ENCODE measurements around the gene RASL11B. TPM values are rescaled to one million over a fixed set of nuclear protein-coding genes. Genes with fewer than 3 reads are reported as not detected.

The RASL11B gene
- total RNA-seq, 3 donors from 2014 or later, result 0.26 to 0.76 (median 0.60) TPM

DNA sequence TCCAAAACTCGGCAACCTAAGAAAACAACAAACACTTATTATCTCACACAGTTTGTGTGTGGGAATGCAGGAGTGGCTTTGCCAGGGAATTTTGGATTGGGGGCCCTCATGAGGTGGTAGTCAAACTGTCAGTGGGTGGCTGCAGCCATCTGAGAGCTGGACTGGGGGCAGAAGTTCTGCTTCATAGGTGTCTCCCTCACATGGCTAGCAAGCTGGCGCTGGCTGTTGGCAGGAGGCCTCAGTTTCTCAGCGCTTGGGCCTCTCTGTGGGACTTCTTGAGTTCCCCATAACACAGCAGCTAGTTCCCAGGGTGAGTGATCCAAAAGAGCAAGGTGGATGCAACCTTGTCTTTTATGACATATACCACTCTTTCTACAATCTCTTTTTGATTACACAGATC, 26.0 kb upstream of the RASL11B start:
- intact Hi-C loops (cut with DNase I, micrococcal nuclease), result no loop called here
- Histone ChIP-seq H3K9me3 (no peaks in the 10 kb centered on the region), H3K4me1 (ENCODE audit: low read depth) (no peaks in the 10 kb centered on the region), H3K36me3 (ENCODE audit: low read depth) (no peaks in the 10 kb centered on the region), H3K4me3 (no peak overlapping the region)
- ATAC-seq, result no peak
- no peak for DNase-seq
- TF ChIP-seq, protein P1, sequence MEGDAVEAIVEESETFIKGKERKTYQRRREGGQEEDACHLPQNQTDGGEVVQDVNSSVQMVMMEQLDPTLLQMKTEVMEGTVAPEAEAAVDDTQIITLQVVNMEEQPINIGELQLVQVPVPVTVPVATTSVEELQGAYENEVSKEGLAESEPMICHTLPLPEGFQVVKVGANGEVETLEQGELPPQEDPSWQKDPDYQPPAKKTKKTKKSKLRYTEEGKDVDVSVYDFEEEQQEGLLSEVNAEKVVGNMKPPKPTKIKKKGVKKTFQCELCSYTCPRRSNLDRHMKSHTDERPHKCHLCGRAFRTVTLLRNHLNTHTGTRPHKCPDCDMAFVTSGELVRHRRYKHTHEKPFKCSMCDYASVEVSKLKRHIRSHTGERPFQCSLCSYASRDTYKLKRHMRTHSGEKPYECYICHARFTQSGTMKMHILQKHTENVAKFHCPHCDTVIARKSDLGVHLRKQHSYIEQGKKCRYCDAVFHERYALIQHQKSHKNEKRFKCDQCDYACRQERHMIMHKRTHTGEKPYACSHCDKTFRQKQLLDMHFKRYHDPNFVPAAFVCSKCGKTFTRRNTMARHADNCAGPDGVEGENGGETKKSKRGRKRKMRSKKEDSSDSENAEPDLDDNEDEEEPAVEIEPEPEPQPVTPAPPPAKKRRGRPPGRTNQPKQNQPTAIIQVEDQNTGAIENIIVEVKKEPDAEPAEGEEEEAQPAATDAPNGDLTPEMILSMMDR (IDR thresholded peaks at IDR 0.05), result no peak

DNA sequence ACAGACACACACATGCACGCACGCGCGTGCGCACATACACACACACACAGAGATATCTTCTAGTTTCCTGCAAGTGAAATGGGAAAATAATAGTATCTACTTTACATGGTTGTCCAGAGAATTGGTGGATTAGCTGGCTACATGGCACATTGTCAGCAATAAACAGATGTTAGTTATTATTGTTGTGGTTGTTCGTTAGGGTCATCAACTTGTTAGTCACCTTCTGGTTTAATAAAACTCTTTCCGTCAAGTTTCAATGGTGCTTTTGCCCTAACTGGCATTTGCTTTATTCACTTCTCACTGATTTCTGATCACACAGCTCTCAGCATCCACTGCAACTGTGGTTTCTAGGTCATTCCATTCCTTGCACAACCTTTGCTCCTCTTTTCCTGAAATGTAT, 25.4 kb upstream of the RASL11B start:
- TF ChIP-seq, protein P1 (IDR thresholded peaks at IDR 0.05), result no peak
- no peak for DNase-seq
- Histone ChIP-seq H3K4me1 (ENCODE audit: low read depth) (no peaks in the 10 kb centered on the region), H3K9me3 (no peaks in the 10 kb centered on the region), H3K36me3 (ENCODE audit: low read depth) (no peaks in the 10 kb centered on the region), H3K4me3 (no peak overlapping the region)
- ATAC-seq, result no peak
- intact Hi-C loops (cut with DNase I, micrococcal nuclease), result no loop called here

DNA sequence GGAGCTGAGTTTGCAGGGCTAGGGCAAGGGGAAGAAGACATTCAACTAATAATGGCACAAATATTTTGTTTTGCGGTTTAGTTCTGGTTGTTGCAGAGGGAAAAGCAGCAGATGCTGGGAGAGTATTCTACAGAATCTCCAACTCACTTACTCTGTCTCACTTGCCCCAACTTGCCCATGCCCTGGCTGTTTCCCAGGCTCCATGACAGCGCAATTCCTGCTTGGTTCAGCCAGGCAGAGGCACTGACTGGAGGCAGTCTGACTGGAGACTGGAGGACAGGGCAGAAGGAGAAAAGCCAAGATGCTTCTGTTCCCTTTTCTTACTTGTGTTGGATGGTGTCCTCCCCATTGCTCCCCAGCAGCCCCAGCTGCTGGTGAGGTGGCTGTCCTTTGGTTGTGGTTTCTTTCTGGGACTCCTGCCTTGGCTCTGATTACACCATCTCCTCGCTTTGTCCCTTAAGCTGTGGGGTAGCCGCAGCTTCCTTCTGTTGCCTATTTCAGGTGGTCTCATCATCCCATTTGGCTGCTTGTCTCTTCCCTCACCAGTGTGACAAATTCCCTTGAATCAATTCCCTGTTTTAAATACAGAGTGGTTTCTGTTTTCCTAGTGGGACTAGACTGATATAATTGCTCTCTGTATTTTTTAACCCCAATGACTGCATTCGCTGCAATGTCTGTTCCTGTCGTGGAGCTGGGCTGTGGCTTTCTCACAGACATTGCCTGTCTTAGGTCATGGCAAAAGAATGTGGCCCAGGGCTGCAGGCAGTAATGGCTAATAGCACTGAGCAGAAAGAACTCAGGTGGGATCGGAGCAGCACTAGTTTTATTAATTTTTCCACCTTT, 24.2 kb upstream of the RASL11B start:
- no peak for DNase-seq
- ATAC-seq, result no peak
- Histone ChIP-seq H3K9me3 (no peaks in the 10 kb centered on the region), H3K36me3 (ENCODE audit: low read depth) (no peaks in the 10 kb centered on the region), H3K4me1 (ENCODE audit: low read depth) (no peaks in the 10 kb centered on the region), H3K4me3 (no peak overlapping the region)
- TF ChIP-seq, protein P1 (IDR thresholded peaks at IDR 0.05), result no peak
- intact Hi-C loops (cut with DNase I, micrococcal nuclease), result no loop called here

DNA sequence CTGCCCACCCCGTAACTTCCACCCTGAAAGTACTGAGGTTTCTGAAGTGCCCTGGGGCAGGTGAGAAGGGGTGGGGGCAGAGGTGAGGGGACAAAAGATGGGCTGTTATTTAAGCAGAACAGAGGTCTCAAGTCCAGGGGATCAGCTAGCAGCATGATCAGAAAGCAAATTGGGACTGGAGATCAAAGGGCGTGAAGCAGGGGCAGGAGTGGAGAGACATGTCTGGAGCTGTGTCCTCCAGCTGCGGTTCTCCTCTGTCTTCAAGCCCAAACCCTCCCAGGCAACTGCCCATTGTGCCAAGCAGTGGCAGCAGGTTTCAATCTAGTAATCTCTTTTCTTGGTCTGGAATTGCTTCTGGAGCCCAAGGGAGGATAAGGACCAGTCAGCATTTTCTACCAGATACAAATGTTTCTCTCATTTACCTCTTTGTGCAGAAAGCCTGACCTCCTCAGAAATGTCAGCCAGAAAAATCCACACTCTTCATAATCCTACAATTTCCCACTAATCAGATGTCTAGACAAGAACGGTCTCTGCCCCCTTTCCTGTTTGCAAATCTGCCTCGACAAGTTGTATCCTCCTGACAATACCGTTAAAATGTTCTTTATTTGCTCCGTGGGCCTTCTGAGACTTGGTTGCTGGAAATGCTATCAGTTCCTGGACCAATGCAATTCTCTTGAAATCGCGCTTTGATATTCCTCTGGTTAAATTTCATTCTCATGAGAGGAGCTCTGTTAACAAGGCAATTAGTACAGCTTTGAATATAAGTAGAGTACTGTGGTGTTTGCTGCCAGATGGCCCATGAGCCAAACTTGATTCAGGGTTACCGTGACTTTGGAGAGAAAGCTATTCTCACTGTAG, 23.2 kb upstream of the RASL11B start:
- TF ChIP-seq, protein P1 (IDR thresholded peaks at IDR 0.05), result no peak
- no peaks in the 10 kb centered on the region for H3K4me1 ChIP-seq (ENCODE audit: low read depth)
- ATAC-seq, result no peak
- H3K36me3 ChIP-seq (ENCODE audit: low read depth), result no peaks in the 10 kb centered on the region
- no peaks in the 10 kb centered on the region for H3K9me3 ChIP-seq
- DNase-seq, result no peak
- intact Hi-C loops (cut with DNase I, micrococcal nuclease), result no loop called here
- H3K4me3 ChIP-seq, result no peak overlapping the region

DNA sequence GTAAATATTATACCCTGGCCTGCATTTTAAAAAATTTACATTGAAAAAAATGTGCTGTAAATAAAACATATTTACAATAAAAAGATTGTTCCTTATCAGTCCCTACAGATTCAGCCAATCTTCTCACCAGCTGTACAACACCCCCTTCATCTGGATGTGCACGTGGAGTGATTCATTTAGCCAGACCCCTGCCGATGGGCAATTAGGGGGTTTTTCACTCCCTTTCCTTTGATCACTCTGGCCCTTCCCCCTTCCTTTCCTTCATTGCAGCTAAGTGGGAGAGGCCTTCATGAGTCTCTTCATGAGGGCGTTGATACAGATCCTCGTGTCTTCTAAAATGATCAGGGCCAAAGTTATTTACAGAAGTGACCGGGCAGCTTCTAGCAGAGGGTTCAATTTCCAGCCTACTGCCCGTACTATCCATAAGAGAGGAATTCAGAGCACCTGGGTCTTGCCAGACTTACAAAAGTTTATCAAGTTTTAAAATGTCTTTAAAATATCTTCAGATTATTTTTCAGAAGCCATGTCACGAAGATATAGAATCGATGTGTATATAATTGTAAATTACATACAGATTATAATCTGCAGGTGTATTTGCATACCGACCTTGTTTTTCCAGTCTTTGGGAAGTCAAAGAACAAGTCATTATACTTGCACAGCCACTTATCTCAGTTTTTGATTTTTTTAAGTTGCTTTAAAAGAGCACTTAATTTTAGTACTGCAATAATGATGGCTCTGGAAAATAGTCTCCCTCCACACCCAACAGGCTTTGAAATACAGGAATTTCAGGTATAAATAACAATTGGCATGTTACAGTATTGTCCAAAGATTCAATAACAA, 21.4 kb upstream of the RASL11B start:
- no peak overlapping the region for H3K4me3 ChIP-seq
- intact Hi-C loops (cut with DNase I, micrococcal nuclease), result no loop called here
- H3K4me1 ChIP-seq (ENCODE audit: low read depth), result no peaks in the 10 kb centered on the region
- no peaks in the 10 kb centered on the region for H3K9me3 ChIP-seq
- no peaks in the 10 kb centered on the region for H3K36me3 ChIP-seq (ENCODE audit: low read depth)
- TF ChIP-seq, protein P1 (IDR thresholded peaks at IDR 0.05), result no peak
- DNase-seq, result no peak
- no peak for ATAC-seq
